GM23338 (cell line): Measurements from ENCODE around the gene STAC2. TPM values are rescaled to one million over a fixed set of nuclear protein-coding genes. Genes with fewer than 3 reads are reported as not detected.

ENCODE experiments used
- ATAC-seq: fragments of 200-7000 bp; cut with Tn5 transposase; 3 replicates; pipeline ENCODE4 v1.9.1; 2020
- DNase-seq: peaks from one replicate; pipeline ENCODE4 v3.0.0-alpha.2; 2015; ENCODE audit warnings: low spot score
- H2AFZ ChIP-seq: fragments of 200-600 bp; sonication (generic); 2 replicates; pipeline ENCODE4 v1.8.0; 2016; ENCODE audit warnings: antibody characterized with exemption, mild to moderate bottlenecking, moderate library complexity
- H3F3A ChIP-seq: fragments of 200-600 bp; sonication (generic); replicated peaks from 2 replicates; pipeline ENCODE4 v1.8.0; 2017; ENCODE audit warnings: antibody characterized with exemption, mixed run types, low read depth
- H3K27ac ChIP-seq: fragments of 200-600 bp; sonication (generic); 2 replicates; pipeline ENCODE4 v1.6.1; 2016; ENCODE audit warnings: low read depth
- H3K27me3 ChIP-seq: fragments of 200-600 bp; sonication (generic); 2 replicates; pipeline ENCODE4 v1.8.0; 2016; ENCODE audit warnings: mild to moderate bottlenecking, mixed run types, moderate library complexity; ENCODE audit not compliant: insufficient read depth
- H3K36me3 ChIP-seq: fragments of 200-600 bp; sonication (generic); 2 replicates; pipeline ENCODE4 v1.8.0; 2016; ENCODE audit warnings: mild to moderate bottlenecking; ENCODE audit not compliant: insufficient read depth
- H3K4me1 ChIP-seq: fragments of 200-600 bp; sonication (generic); 2 replicates; pipeline ENCODE4 v1.8.0; 2016; ENCODE audit warnings: mild to moderate bottlenecking, moderate library complexity; ENCODE audit not compliant: insufficient read depth
- H3K4me2 ChIP-seq: fragments of 200-600 bp; sonication (generic); 2 replicates; pipeline ENCODE4 v1.7.1; 2017; ENCODE audit warnings: mixed run types
- H3K4me3 ChIP-seq: fragments of 200-600 bp; sonication (generic); 2 replicates; pipeline ENCODE4 v1.6.1; 2016; ENCODE audit warnings: mixed run types
- H3K79me2 ChIP-seq: fragments of 200-600 bp; sonication (generic); replicated peaks from 2 replicates; pipeline ENCODE4 v1.8.0; 2017; ENCODE audit warnings: mild to moderate bottlenecking; ENCODE audit not compliant: insufficient read depth
- H3K9me2 ChIP-seq: fragments of 200-600 bp; sonication (generic); 2 replicates; pipeline ENCODE4 v1.8.0; 2017; ENCODE audit not compliant: insufficient read depth
- H4K20me1 ChIP-seq: fragments of 200-600 bp; sonication (generic); replicated peaks from 2 replicates; pipeline ENCODE4 v1.8.0; 2017; ENCODE audit warnings: mild to moderate bottlenecking; ENCODE audit not compliant: insufficient read depth
- H3K27ac Mint-ChIP-seq: 2 replicates; pipeline ENCODE4 v1.8.0; 2020; ENCODE audit warnings: inconsistent platforms, mild to moderate bottlenecking, moderate library complexity, mixed read lengths
- H3K27me3 Mint-ChIP-seq: 3 replicates; pipeline ENCODE4 v1.8.0; 2022; ENCODE audit warnings: low read depth, mild to moderate bottlenecking, moderate library complexity, mixed read lengths, inconsistent platforms; ENCODE audit not compliant: insufficient read depth, poor library complexity
- H3K36me3 Mint-ChIP-seq: 3 replicates; pipeline ENCODE4 v1.8.0; 2021; ENCODE audit warnings: low read depth, mild to moderate bottlenecking, inconsistent platforms, moderate library complexity, mixed read lengths
- H3K4me1 Mint-ChIP-seq: 3 replicates; pipeline ENCODE4 v1.8.0; 2020; ENCODE audit warnings: mild to moderate bottlenecking, inconsistent platforms, mixed read lengths
- H3K4me3 Mint-ChIP-seq: 3 replicates; pipeline ENCODE4 v1.8.0; 2021; ENCODE audit warnings: moderate library complexity, mild to moderate bottlenecking, inconsistent platforms, mixed read lengths
- H3K9me3 Mint-ChIP-seq: 3 replicates; pipeline ENCODE4 v1.8.0; 2020; ENCODE audit warnings: moderate library complexity, mild to moderate bottlenecking, inconsistent platforms, mixed read lengths
- CREB1 ChIP-seq: fragments of 250-450 bp; sonication (Bioruptor Pico); IDR thresholded peaks from 2 replicates; pipeline ENCODE4 v1.5.0; 2020; ENCODE audit warnings: low read depth, mild to moderate bottlenecking, moderate library complexity
- EZH2 ChIP-seq: fragments of 200-600 bp; sonication (generic); IDR thresholded peaks from one replicate; pipeline ENCODE4 v1.8.0; 2017; ENCODE audit warnings: antibody characterized with exemption, mild to moderate bottlenecking, low read depth; ENCODE audit not compliant: unreplicated experiment
- EZH2phosphoT487 ChIP-seq: fragments of 200-600 bp; sonication (generic); IDR thresholded peaks from one replicate; pipeline ENCODE4 v1.8.1; 2018; ENCODE audit warnings: antibody characterized with exemption; ENCODE audit not compliant: unreplicated experiment
- JUNB ChIP-seq: IDR thresholded peaks from one replicate; pipeline ENCODE4 v1.6.1; 2016; ENCODE audit warnings: antibody characterized with exemption; ENCODE audit not compliant: unreplicated experiment
- NANOG ChIP-seq: IDR thresholded peaks from 2 replicates; pipeline ENCODE4 v1.6.1; 2016; ENCODE audit warnings: antibody characterized with exemption, borderline replicate concordance
- POLR2AphosphoS5 ChIP-seq: IDR thresholded peaks from 2 replicates; pipeline ENCODE4 v1.6.1; 2016; ENCODE audit warnings: antibody characterized with exemption, low read depth
- REST ChIP-seq: IDR thresholded peaks from one replicate; pipeline ENCODE4 v1.6.1; 2018; ENCODE audit warnings: antibody characterized with exemption; ENCODE audit not compliant: unreplicated experiment
- STAT1 ChIP-seq: IDR thresholded peaks from one replicate; pipeline ENCODE4 v1.6.1; 2016; ENCODE audit warnings: antibody characterized with exemption; ENCODE audit not compliant: unreplicated experiment
- ZNF114 ChIP-seq: fragments of 250-450 bp; sonication (Bioruptor Pico); IDR thresholded peaks from 2 replicates; pipeline ENCODE4 v1.5.0; 2020; ENCODE audit warnings: mild to moderate bottlenecking, moderate library complexity
- ZNF331 ChIP-seq: fragments of 250-450 bp; sonication (Bioruptor Pico); IDR thresholded peaks from 2 replicates; pipeline ENCODE4 v1.5.0; 2020; ENCODE audit warnings: low read depth, mild to moderate bottlenecking, moderate library complexity
- polyA plus RNA-seq: library from polyadenylated mRNA; unstranded; fragments of >200 nt; fragmentation: Nextera tagmentation; extraction: Ambion mirVana; gene quantifications from 2 replicates; pipeline ENCODE4 v1.2.1, GENCODE V29; 2016
- total RNA-seq: library from RNA; depleted of rRNA; stranded (reverse); fragments of >200 nt; shearing (Covaris generic); gene quantifications from 2 replicates; pipeline ENCODE4 v1.2.3, GENCODE V29; 2014
- TF ChIP-seq, protein P1 (sequence below): IDR thresholded peaks from 2 replicates; pipeline ENCODE4 v1.6.1; 2016; ENCODE audit warnings: antibody characterized with exemption
- TF ChIP-seq, protein P2 (sequence below): fragments of 250-450 bp; sonication (Bioruptor Pico); IDR thresholded peaks from 2 replicates; pipeline ENCODE4 v1.5.0; 2020; ENCODE audit warnings: mild to moderate bottlenecking, moderate library complexity
- TF ChIP-seq, protein P3 (sequence below), 2 experiments: fragments of 200-600 bp in 1 of 2; sonication (generic) in 1 of 2; conservative IDR thresholded peaks; 2 replicates each; pipeline versions ENCODE4 v1.5.1 to v1.6.1; 2016 to 2017; ENCODE audit warnings: antibody characterized with exemption in 2 of 2, low read depth in 2 of 2, mild to moderate bottlenecking in 2 of 2, moderate library complexity in 1 of 2

The STAC2 gene
- total and polyA plus RNA-seq, 2 experiments from 2014 or later = 1.9 to 3.1 TPM

- peak overlapping the region; percentile 57 for H3K27ac Mint-ChIP-seq
- H2AFZ ChIP-seq = no peak overlapping the region
- peak overlapping the region; percentile 89 for H3K4me2 ChIP-seq
- no peaks in the 10 kb centered on the region for H3K27me3 ChIP-seq
- H3K27me3 Mint-ChIP-seq = peaks cover 11% of the 10 kb centered on the region
- no peaks in the 10 kb centered on the region for H3K9me3 Mint-ChIP-seq
- peaks cover 8% of the 10 kb centered on the region for H3K36me3 ChIP-seq
- TF ChIP-seq ZNF114 (CRISPR knock-in tag) (no peak), ZNF331 (CRISPR knock-in tag) (no peak), EZH2 (no peak), NANOG (no peak), JUNB (no peak), POLR2AphosphoS5 (no peak), EZH2phosphoT487 (no peak), STAT1 (no peak), CREB1 (CRISPR knock-in tag) (peak; percentile 32; the same call in 1 of the 2 replicates), REST (no peak)
- TF ChIP-seq, protein P1, sequence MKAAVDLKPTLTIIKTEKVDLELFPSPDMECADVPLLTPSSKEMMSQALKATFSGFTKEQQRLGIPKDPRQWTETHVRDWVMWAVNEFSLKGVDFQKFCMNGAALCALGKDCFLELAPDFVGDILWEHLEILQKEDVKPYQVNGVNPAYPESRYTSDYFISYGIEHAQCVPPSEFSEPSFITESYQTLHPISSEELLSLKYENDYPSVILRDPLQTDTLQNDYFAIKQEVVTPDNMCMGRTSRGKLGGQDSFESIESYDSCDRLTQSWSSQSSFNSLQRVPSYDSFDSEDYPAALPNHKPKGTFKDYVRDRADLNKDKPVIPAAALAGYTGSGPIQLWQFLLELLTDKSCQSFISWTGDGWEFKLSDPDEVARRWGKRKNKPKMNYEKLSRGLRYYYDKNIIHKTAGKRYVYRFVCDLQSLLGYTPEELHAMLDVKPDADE = no peak
- TF ChIP-seq, protein P2, sequence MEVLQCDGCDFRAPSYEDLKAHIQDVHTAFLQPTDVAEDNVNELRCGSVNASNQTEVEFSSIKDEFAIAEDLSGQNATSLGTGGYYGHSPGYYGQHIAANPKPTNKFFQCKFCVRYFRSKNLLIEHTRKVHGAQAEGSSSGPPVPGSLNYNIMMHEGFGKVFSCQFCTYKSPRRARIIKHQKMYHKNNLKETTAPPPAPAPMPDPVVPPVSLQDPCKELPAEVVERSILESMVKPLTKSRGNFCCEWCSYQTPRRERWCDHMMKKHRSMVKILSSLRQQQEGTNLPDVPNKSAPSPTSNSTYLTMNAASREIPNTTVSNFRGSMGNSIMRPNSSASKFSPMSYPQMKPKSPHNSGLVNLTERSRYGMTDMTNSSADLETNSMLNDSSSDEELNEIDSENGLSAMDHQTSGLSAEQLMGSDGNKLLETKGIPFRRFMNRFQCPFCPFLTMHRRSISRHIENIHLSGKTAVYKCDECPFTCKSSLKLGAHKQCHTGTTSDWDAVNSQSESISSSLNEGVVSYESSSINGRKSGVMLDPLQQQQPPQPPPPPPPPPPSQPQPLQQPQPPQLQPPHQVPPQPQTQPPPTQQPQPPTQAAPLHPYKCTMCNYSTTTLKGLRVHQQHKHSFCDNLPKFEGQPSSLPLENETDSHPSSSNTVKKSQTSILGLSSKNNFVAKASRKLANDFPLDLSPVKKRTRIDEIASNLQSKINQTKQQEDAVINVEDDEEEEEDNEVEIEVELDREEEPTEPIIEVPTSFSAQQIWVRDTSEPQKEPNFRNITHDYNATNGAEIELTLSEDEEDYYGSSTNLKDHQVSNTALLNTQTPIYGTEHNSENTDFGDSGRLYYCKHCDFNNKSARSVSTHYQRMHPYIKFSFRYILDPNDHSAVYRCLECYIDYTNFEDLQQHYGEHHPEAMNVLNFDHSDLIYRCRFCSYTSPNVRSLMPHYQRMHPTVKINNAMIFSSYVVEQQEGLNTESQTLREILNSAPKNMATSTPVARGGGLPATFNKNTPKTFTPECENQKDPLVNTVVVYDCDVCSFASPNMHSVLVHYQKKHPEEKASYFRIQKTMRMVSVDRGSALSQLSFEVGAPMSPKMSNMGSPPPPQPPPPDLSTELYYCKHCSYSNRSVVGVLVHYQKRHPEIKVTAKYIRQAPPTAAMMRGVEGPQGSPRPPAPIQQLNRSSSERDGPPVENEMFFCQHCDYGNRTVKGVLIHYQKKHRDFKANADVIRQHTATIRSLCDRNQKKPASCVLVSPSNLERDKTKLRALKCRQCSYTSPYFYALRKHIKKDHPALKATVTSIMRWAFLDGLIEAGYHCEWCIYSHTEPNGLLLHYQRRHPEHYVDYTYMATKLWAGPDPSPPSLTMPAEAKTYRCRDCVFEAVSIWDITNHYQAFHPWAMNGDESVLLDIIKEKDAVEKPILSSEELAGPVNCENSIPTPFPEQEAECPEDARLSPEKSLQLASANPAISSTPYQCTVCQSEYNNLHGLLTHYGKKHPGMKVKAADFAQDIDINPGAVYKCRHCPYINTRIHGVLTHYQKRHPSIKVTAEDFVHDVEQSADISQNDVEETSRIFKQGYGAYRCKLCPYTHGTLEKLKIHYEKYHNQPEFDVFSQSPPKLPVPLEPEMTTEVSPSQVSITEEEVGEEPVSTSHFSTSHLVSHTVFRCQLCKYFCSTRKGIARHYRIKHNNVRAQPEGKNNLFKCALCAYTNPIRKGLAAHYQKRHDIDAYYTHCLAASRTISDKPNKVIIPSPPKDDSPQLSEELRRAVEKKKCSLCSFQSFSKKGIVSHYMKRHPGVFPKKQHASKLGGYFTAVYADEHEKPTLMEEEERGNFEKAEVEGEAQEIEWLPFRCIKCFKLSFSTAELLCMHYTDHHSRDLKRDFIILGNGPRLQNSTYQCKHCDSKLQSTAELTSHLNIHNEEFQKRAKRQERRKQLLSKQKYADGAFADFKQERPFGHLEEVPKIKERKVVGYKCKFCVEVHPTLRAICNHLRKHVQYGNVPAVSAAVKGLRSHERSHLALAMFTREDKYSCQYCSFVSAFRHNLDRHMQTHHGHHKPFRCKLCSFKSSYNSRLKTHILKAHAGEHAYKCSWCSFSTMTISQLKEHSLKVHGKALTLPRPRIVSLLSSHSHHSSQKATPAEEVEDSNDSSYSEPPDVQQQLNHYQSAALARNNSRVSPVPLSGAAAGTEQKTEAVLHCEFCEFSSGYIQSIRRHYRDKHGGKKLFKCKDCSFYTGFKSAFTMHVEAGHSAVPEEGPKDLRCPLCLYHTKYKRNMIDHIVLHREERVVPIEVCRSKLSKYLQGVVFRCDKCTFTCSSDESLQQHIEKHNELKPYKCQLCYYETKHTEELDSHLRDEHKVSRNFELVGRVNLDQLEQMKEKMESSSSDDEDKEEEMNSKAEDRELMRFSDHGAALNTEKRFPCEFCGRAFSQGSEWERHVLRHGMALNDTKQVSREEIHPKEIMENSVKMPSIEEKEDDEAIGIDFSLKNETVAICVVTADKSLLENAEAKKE (CRISPR knock-in tag) = no peak
- TF ChIP-seq, protein P3, sequence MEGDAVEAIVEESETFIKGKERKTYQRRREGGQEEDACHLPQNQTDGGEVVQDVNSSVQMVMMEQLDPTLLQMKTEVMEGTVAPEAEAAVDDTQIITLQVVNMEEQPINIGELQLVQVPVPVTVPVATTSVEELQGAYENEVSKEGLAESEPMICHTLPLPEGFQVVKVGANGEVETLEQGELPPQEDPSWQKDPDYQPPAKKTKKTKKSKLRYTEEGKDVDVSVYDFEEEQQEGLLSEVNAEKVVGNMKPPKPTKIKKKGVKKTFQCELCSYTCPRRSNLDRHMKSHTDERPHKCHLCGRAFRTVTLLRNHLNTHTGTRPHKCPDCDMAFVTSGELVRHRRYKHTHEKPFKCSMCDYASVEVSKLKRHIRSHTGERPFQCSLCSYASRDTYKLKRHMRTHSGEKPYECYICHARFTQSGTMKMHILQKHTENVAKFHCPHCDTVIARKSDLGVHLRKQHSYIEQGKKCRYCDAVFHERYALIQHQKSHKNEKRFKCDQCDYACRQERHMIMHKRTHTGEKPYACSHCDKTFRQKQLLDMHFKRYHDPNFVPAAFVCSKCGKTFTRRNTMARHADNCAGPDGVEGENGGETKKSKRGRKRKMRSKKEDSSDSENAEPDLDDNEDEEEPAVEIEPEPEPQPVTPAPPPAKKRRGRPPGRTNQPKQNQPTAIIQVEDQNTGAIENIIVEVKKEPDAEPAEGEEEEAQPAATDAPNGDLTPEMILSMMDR (conservative IDR thresholded peaks at IDR 0.05; ENCODE audit: low read depth in 2 of 2) = peak; percentile 49 to 70
- peak; percentile 75 for DNase-seq
- peak overlapping the region; percentile 72; the same call in 1 of the 2 replicates for H3K27ac ChIP-seq
- H3K4me1 Mint-ChIP-seq = peaks cover 34% of the 10 kb centered on the region
- no peaks in the 10 kb centered on the region for H3K9me2 ChIP-seq
- H4K20me1 ChIP-seq = peaks cover 13% of the 10 kb centered on the region
- H3K4me3 Mint-ChIP-seq = peak overlapping the region; percentile 88
- H3K4me1 ChIP-seq = peaks cover 32% of the 10 kb centered on the region
- peaks cover 23% of the 10 kb centered on the region for H3K79me2 ChIP-seq
- peaks cover 10% of the 10 kb centered on the region; the same call in 1 of the 2 replicates for H3F3A ChIP-seq
- ATAC-seq = peak; percentile 41
- peak overlapping the region; percentile 93 for H3K4me3 ChIP-seq
- H3K36me3 Mint-ChIP-seq = peaks cover 30% of the 10 kb centered on the region
These were observed 31.4 kb downstream of the STAC2 start for GRCh38 chr17:39194089-39194984.
